GM23338 (cell line): ENCODE measurements around the gene DOCK1.

Experiments used
- CREB1 ChIP-seq: fragments of 250-450 bp; sonication (Bioruptor Pico); IDR thresholded peaks from 2 replicates; pipeline ENCODE4 v1.5.0; 2020; ENCODE audit warnings: low read depth, mild to moderate bottlenecking, moderate library complexity
- CTCF ChIP-seq, 2 experiments: fragments of 200-600 bp in 1 of 2; sonication (generic) in 1 of 2; conservative IDR thresholded peaks; 2 replicates each; pipeline versions ENCODE4 v1.5.1 to v1.6.1; 2016 to 2017; ENCODE audit warnings: antibody characterized with exemption in 2 of 2, low read depth in 2 of 2, mild to moderate bottlenecking in 2 of 2, moderate library complexity in 1 of 2
- EZH2 ChIP-seq: fragments of 200-600 bp; sonication (generic); IDR thresholded peaks from one replicate; pipeline ENCODE4 v1.8.0; 2017; ENCODE audit warnings: antibody characterized with exemption, mild to moderate bottlenecking, low read depth; ENCODE audit not compliant: unreplicated experiment
- EZH2phosphoT487 ChIP-seq: fragments of 200-600 bp; sonication (generic); IDR thresholded peaks from one replicate; pipeline ENCODE4 v1.8.1; 2018; ENCODE audit warnings: antibody characterized with exemption; ENCODE audit not compliant: unreplicated experiment
- JUNB ChIP-seq: IDR thresholded peaks from one replicate; pipeline ENCODE4 v1.6.1; 2016; ENCODE audit warnings: antibody characterized with exemption; ENCODE audit not compliant: unreplicated experiment
- NANOG ChIP-seq: IDR thresholded peaks from 2 replicates; pipeline ENCODE4 v1.6.1; 2016; ENCODE audit warnings: antibody characterized with exemption, borderline replicate concordance
- POLR2AphosphoS5 ChIP-seq: IDR thresholded peaks from 2 replicates; pipeline ENCODE4 v1.6.1; 2016; ENCODE audit warnings: antibody characterized with exemption, low read depth
- REST ChIP-seq: IDR thresholded peaks from one replicate; pipeline ENCODE4 v1.6.1; 2018; ENCODE audit warnings: antibody characterized with exemption; ENCODE audit not compliant: unreplicated experiment
- STAT1 ChIP-seq: IDR thresholded peaks from one replicate; pipeline ENCODE4 v1.6.1; 2016; ENCODE audit warnings: antibody characterized with exemption; ENCODE audit not compliant: unreplicated experiment
- ZNF114 ChIP-seq: fragments of 250-450 bp; sonication (Bioruptor Pico); IDR thresholded peaks from 2 replicates; pipeline ENCODE4 v1.5.0; 2020; ENCODE audit warnings: mild to moderate bottlenecking, moderate library complexity
- ZNF331 ChIP-seq: fragments of 250-450 bp; sonication (Bioruptor Pico); IDR thresholded peaks from 2 replicates; pipeline ENCODE4 v1.5.0; 2020; ENCODE audit warnings: low read depth, mild to moderate bottlenecking, moderate library complexity
- TF ChIP-seq, protein P1 (sequence below): fragments of 250-450 bp; sonication (Bioruptor Pico); IDR thresholded peaks from 2 replicates; pipeline ENCODE4 v1.5.0; 2020; ENCODE audit warnings: mild to moderate bottlenecking, moderate library complexity
- TF ChIP-seq, protein P2 (sequence below): IDR thresholded peaks from 2 replicates; pipeline ENCODE4 v1.6.1; 2016; ENCODE audit warnings: antibody characterized with exemption

- TF ChIP-seq CREB1 (no peak), POLR2AphosphoS5 (no peak), EZH2phosphoT487 (no peak), CTCF (conservative IDR thresholded peaks at IDR 0.05; ENCODE audit: low read depth in 2 of 2) (no peak), REST (no peak), EZH2 (no peak), ZNF114 (CRISPR knock-in tag) (no peak), STAT1 (no peak), NANOG (no peak), ZNF331 (CRISPR knock-in tag) (no peak), JUNB (no peak)
- TF ChIP-seq, protein P1, sequence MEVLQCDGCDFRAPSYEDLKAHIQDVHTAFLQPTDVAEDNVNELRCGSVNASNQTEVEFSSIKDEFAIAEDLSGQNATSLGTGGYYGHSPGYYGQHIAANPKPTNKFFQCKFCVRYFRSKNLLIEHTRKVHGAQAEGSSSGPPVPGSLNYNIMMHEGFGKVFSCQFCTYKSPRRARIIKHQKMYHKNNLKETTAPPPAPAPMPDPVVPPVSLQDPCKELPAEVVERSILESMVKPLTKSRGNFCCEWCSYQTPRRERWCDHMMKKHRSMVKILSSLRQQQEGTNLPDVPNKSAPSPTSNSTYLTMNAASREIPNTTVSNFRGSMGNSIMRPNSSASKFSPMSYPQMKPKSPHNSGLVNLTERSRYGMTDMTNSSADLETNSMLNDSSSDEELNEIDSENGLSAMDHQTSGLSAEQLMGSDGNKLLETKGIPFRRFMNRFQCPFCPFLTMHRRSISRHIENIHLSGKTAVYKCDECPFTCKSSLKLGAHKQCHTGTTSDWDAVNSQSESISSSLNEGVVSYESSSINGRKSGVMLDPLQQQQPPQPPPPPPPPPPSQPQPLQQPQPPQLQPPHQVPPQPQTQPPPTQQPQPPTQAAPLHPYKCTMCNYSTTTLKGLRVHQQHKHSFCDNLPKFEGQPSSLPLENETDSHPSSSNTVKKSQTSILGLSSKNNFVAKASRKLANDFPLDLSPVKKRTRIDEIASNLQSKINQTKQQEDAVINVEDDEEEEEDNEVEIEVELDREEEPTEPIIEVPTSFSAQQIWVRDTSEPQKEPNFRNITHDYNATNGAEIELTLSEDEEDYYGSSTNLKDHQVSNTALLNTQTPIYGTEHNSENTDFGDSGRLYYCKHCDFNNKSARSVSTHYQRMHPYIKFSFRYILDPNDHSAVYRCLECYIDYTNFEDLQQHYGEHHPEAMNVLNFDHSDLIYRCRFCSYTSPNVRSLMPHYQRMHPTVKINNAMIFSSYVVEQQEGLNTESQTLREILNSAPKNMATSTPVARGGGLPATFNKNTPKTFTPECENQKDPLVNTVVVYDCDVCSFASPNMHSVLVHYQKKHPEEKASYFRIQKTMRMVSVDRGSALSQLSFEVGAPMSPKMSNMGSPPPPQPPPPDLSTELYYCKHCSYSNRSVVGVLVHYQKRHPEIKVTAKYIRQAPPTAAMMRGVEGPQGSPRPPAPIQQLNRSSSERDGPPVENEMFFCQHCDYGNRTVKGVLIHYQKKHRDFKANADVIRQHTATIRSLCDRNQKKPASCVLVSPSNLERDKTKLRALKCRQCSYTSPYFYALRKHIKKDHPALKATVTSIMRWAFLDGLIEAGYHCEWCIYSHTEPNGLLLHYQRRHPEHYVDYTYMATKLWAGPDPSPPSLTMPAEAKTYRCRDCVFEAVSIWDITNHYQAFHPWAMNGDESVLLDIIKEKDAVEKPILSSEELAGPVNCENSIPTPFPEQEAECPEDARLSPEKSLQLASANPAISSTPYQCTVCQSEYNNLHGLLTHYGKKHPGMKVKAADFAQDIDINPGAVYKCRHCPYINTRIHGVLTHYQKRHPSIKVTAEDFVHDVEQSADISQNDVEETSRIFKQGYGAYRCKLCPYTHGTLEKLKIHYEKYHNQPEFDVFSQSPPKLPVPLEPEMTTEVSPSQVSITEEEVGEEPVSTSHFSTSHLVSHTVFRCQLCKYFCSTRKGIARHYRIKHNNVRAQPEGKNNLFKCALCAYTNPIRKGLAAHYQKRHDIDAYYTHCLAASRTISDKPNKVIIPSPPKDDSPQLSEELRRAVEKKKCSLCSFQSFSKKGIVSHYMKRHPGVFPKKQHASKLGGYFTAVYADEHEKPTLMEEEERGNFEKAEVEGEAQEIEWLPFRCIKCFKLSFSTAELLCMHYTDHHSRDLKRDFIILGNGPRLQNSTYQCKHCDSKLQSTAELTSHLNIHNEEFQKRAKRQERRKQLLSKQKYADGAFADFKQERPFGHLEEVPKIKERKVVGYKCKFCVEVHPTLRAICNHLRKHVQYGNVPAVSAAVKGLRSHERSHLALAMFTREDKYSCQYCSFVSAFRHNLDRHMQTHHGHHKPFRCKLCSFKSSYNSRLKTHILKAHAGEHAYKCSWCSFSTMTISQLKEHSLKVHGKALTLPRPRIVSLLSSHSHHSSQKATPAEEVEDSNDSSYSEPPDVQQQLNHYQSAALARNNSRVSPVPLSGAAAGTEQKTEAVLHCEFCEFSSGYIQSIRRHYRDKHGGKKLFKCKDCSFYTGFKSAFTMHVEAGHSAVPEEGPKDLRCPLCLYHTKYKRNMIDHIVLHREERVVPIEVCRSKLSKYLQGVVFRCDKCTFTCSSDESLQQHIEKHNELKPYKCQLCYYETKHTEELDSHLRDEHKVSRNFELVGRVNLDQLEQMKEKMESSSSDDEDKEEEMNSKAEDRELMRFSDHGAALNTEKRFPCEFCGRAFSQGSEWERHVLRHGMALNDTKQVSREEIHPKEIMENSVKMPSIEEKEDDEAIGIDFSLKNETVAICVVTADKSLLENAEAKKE (CRISPR knock-in tag) = no peak
- TF ChIP-seq, protein P2, sequence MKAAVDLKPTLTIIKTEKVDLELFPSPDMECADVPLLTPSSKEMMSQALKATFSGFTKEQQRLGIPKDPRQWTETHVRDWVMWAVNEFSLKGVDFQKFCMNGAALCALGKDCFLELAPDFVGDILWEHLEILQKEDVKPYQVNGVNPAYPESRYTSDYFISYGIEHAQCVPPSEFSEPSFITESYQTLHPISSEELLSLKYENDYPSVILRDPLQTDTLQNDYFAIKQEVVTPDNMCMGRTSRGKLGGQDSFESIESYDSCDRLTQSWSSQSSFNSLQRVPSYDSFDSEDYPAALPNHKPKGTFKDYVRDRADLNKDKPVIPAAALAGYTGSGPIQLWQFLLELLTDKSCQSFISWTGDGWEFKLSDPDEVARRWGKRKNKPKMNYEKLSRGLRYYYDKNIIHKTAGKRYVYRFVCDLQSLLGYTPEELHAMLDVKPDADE = no peak
These were observed 761 bp upstream of the DOCK1 start for GRCh38 chr10:126904516-126904817.
